HepG2 (cell line): Measurements from ENCODE around the gene TOR1AIP1. TPM values are rescaled to one million over a fixed set of nuclear protein-coding genes. Genes with fewer than 3 reads are reported as not detected.

Source experiments
- ATM ChIP-seq: fragments of 450-650 bp; IDR thresholded peaks from 2 replicates; pipeline ENCODE4 v1.7.1; 2017; ENCODE audit warnings: mild to moderate bottlenecking, borderline replicate concordance
- DBP ChIP-seq: sonication (generic); formaldehyde crosslinking; IDR thresholded peaks from 2 replicates; pipeline ENCODE4 v1.4.0; 2020; ENCODE audit warnings: missing genetic modification reagents; ENCODE audit errors: not compliant biosample characterization
- FLYWCH1 ChIP-seq: sonication (generic); formaldehyde crosslinking; IDR thresholded peaks from 2 replicates; pipeline ENCODE4 v1.8.1; 2023; ENCODE audit warnings: mild to moderate bottlenecking, missing genetic modification reagents
- HCFC1 ChIP-seq: fragments of 150-350 bp; IDR thresholded peaks from 2 replicates; pipeline ENCODE4 v1.6.1; 2014; ENCODE audit warnings: low read depth, low read length
- HES4 ChIP-seq: sonication (generic); formaldehyde crosslinking; IDR thresholded peaks from 2 replicates; pipeline ENCODE4 v1.9.0; 2021; ENCODE audit warnings: mild to moderate bottlenecking, missing genetic modification reagents, borderline replicate concordance
- HNF1B ChIP-seq: sonication (generic); formaldehyde crosslinking; IDR thresholded peaks from 2 replicates; pipeline ENCODE4 v1.5.1; 2020; ENCODE audit warnings: mild to moderate bottlenecking, moderate library complexity, missing genetic modification reagents
- NCOA1 ChIP-seq: sonication (generic); formaldehyde crosslinking; IDR thresholded peaks from 2 replicates; pipeline ENCODE4 v1.9.0; 2021; ENCODE audit warnings: missing genetic modification reagents
- ONECUT2 ChIP-seq: sonication (generic); formaldehyde crosslinking; IDR thresholded peaks from 2 replicates; pipeline ENCODE4 v1.4.0; 2020; ENCODE audit warnings: missing genetic modification reagents
- PLSCR1 ChIP-seq: sonication (generic); formaldehyde crosslinking; IDR thresholded peaks from 2 replicates; pipeline ENCODE4 v1.5.0; 2020; ENCODE audit warnings: missing genetic modification reagents, mild to moderate bottlenecking, borderline replicate concordance
- POLR2AphosphoS2 ChIP-seq: IDR thresholded peaks from 2 replicates; pipeline ENCODE4 v1.6.1; 2011; ENCODE audit warnings: low read depth, low read length, improper control_type of control experiment
- RAD51 ChIP-seq: fragments of 450-650 bp; IDR thresholded peaks from 2 replicates; pipeline ENCODE4 v1.6.1; 2016; ENCODE audit warnings: borderline replicate concordance
- RARG ChIP-seq: sonication (generic); formaldehyde crosslinking; IDR thresholded peaks from 2 replicates; pipeline ENCODE4 v1.4.0; 2020; ENCODE audit warnings: low read depth, mild to moderate bottlenecking, missing genetic modification reagents
- SCMH1 ChIP-seq: sonication (generic); formaldehyde crosslinking; IDR thresholded peaks from 2 replicates; pipeline ENCODE4 v1.9.0; 2021; ENCODE audit warnings: missing genetic modification reagents, mild to moderate bottlenecking, borderline replicate concordance
- SRSF9 ChIP-seq: fragments of 200-400 bp; formaldehyde crosslinking; IDR thresholded peaks from 2 replicates; pipeline ENCODE4 v1.6.1; 2018; ENCODE audit warnings: borderline replicate concordance, mild to moderate bottlenecking, low read depth, low read length; ENCODE audit not compliant: insufficient read depth, poor library complexity, severe bottlenecking
- ZNF264 ChIP-seq: sonication (generic); formaldehyde crosslinking; IDR thresholded peaks from 2 replicates; pipeline ENCODE4 v1.4.0; 2020; ENCODE audit warnings: missing genetic modification reagents
- ZNF616 ChIP-seq: sonication (generic); formaldehyde crosslinking; IDR thresholded peaks from 2 replicates; pipeline ENCODE4 v1.5.0; 2020; ENCODE audit warnings: low read depth, mild to moderate bottlenecking, missing genetic modification reagents
- ZNF703 ChIP-seq: sonication (generic); formaldehyde crosslinking; IDR thresholded peaks from 2 replicates; pipeline ENCODE4 v1.5.1; 2020; ENCODE audit warnings: missing genetic modification reagents, mild to moderate bottlenecking, moderate library complexity, borderline replicate concordance
- ZNF777 ChIP-seq: sonication (generic); formaldehyde crosslinking; IDR thresholded peaks from 2 replicates; pipeline ENCODE4 v1.4.0; 2020; ENCODE audit warnings: missing genetic modification reagents
- ZNF883 ChIP-seq: sonication (generic); formaldehyde crosslinking; IDR thresholded peaks from 2 replicates; pipeline ENCODE4 v1.5.1; 2020; ENCODE audit warnings: mild to moderate bottlenecking, missing genetic modification reagents; ENCODE audit errors: not compliant biosample characterization
- polyA plus RNA-seq, 8 experiments: library from polyadenylated mRNA; depleted of rRNA in 3 of 8; stranded (reverse) in 7 of 8; unstranded in 1 of 8; fragments of >200 nt; fragmentation: Illumina TruSeq in 4 of 8; extraction: Trizol in 4 of 8; gene quantifications; 2 replicates each; pipeline versions ENCODE4 v1.2.1 to v1.2.3, GENCODE V29; 2011 to 2016; ENCODE audit warnings: low read depth in 4 of 8, missing spikeins in 1 of 8, mixed read lengths in 1 of 8; ENCODE audit not compliant: insufficient read depth in 1 of 8
- total RNA-seq, 5 experiments: library from RNA; depleted of rRNA; stranded (reverse); fragments of >200 nt; fragmentation: Illumina TruSeq; extraction: Trizol; gene quantifications; 2 replicates each; pipeline ENCODE4 v1.2.3, GENCODE V29; 2016; ENCODE audit warnings: low read depth in 1 of 5
- TF ChIP-seq, protein P1 (sequence below): sonication (generic); formaldehyde crosslinking; IDR thresholded peaks from 2 replicates; pipeline ENCODE4 v1.4.0; 2020; ENCODE audit warnings: missing genetic modification reagents
- TF ChIP-seq, protein P2 (sequence below): sonication (generic); formaldehyde crosslinking; IDR thresholded peaks from 2 replicates; pipeline ENCODE4 v1.4.0; 2020; ENCODE audit warnings: missing genetic modification reagents, mild to moderate bottlenecking, borderline replicate concordance

Gene TOR1AIP1
- total and polyA plus RNA-seq, 2 of the 13 experiments (the other 11 are each of a cell fraction or from before 2014, with no cell fraction given), result 15.6 to 29.0 TPM

DNA sequence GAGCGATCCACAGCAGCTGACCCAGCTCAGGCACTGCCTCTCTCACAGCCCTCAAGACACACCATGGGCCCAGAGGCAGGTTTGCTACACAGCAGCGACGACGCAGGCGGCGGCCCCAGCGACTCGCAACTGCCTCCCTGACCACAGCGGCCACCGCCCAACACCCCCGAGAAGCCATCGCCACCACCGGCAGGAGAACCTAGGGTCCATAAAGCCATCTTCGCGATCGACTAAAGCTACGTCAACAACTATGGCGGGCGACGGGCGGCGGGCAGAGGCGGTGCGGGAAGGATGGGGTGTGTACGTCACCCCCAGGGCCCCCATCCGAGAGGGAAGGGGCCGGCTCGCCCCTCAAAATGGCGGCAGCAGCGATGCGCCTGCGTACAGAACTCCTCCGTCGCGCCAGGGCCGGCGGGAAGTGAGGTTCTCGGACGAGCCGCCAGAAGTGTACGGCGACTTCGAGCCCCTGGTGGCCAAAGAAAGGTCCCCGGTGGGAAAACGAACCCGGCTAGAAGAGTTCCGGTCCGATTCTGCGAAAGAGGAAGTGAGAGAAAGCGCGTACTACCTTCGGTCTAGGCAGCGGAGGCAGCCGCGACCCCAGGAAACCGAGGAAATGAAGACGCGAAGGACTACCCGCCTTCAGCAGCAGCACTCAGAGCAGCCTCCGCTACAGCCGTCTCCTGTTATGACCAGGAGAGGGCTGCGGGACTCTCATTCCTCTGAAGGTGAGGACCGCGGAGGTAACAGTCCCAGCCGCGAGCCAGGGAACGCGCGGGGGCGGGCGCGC, at the start of gene TOR1AIP1 (continued):
- peak; percentile 87 for TF ChIP-seq HNF1B (CRISPR knock-in tag)
- TF ChIP-seq, protein P1, sequence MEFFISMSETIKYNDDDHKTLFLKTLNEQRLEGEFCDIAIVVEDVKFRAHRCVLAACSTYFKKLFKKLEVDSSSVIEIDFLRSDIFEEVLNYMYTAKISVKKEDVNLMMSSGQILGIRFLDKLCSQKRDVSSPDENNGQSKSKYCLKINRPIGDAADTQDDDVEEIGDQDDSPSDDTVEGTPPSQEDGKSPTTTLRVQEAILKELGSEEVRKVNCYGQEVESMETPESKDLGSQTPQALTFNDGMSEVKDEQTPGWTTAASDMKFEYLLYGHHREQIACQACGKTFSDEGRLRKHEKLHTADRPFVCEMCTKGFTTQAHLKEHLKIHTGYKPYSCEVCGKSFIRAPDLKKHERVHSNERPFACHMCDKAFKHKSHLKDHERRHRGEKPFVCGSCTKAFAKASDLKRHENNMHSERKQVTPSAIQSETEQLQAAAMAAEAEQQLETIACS (CRISPR knock-in tag), result peak; percentile 90
- 0 out of 2 replicates have a peak, but pooled peaks have one; percentile 25 for TF ChIP-seq ONECUT2 (CRISPR knock-in tag)
- no peak for TF ChIP-seq PLSCR1 (CRISPR knock-in tag)
- TF ChIP-seq NCOA1 (CRISPR knock-in tag), result no peak
- TF ChIP-seq ZNF264 (CRISPR knock-in tag), result peak; percentile 92; the same call in 1 of the 2 replicates
- peak; percentile 90; the same call in 1 of the 2 replicates for TF ChIP-seq POLR2AphosphoS2
- peak; percentile 65; the same call in 1 of the 2 replicates for TF ChIP-seq ZNF616 (CRISPR knock-in tag)
- TF ChIP-seq ZNF883 (CRISPR knock-in tag), result peak; percentile 90
- TF ChIP-seq DBP (CRISPR knock-in tag), result peak; percentile 16
- no peak for TF ChIP-seq RAD51
- TF ChIP-seq, protein P2, sequence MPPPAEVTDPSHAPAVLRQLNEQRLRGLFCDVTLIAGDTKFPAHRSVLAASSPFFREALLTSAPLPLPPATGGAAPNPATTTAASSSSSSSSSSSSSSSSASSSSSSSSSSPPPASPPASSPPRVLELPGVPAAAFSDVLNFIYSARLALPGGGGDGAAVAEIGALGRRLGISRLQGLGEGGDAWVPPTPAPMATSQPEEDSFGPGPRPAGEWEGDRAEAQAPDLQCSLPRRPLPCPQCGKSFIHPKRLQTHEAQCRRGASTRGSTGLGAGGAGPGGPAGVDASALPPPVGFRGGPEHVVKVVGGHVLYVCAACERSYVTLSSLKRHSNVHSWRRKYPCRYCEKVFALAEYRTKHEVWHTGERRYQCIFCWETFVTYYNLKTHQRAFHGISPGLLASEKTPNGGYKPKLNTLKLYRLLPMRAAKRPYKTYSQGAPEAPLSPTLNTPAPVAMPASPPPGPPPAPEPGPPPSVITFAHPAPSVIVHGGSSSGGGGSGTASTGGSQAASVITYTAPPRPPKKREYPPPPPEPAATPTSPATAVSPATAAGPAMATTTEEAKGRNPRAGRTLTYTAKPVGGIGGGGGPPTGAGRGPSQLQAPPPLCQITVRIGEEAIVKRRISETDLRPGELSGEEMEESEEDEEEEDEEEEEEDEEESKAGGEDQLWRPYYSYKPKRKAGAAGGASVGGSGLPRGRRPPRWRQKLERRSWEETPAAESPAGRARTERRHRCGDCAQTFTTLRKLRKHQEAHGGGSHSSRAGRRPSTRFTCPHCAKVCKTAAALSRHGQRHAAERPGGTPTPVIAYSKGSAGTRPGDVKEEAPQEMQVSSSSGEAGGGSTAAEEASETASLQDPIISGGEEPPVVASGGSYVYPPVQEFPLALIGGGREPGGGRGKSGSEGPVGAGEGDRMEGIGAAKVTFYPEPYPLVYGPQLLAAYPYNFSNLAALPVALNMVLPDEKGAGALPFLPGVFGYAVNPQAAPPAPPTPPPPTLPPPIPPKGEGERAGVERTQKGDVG, result peak; percentile 75; the same call in 1 of the 2 replicates
- no peak for TF ChIP-seq SCMH1
- TF ChIP-seq ZNF777 (CRISPR knock-in tag), result peak; percentile 64
- 0 out of 2 replicates have a peak, but pooled peaks have one; percentile 86 for TF ChIP-seq RARG (CRISPR knock-in tag)
- no peak for TF ChIP-seq ATM
- no peak for TF ChIP-seq SRSF9
- peak; percentile 72; the same call in 1 of the 2 replicates for TF ChIP-seq FLYWCH1 (CRISPR knock-in tag)
- TF ChIP-seq HCFC1, result peak; percentile 96
- TF ChIP-seq HES4 (CRISPR knock-in tag), result no peak
- no peak; the same call in 1 of the 2 replicates for TF ChIP-seq ZNF703 (CRISPR knock-in tag)
